GM12875 (cell line): ENCODE measurements around the gene NOPCHAP1.

Experiments
- H3K4me3 ChIP-seq: one replicate; pipeline ENCODE4 v1.5.1; 2011; ENCODE audit warnings: low read depth, low read length, control low read depth
- TF ChIP-seq, protein P1 (sequence below): IDR thresholded peaks from 2 replicates; pipeline ENCODE4 v1.5.1; 2011; ENCODE audit warnings: low read depth, mild to moderate bottlenecking, control low read depth, inconsistent platforms, low read length, moderate library complexity, borderline replicate concordance; ENCODE audit not compliant: insufficient read depth

The NOPCHAP1 gene

DNA sequence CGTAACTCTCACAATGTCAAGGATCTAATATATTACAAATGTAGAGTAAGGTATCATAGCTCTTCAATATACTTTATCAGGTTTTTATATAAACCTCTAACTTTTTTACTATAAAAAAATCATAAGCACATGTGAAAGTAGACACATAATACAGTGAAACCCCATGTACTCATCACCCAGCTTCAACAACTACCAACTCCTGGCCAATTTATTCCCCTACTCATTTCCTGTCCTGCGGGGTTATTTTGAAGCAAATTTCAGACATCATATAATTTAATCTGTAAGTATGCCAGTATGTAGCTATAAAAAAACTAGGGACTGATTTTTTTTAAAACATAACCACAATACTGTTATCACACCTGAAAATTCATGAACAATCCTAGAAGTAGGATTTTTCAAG, 47.7 kb downstream of the NOPCHAP1 start:
- TF ChIP-seq, protein P1, sequence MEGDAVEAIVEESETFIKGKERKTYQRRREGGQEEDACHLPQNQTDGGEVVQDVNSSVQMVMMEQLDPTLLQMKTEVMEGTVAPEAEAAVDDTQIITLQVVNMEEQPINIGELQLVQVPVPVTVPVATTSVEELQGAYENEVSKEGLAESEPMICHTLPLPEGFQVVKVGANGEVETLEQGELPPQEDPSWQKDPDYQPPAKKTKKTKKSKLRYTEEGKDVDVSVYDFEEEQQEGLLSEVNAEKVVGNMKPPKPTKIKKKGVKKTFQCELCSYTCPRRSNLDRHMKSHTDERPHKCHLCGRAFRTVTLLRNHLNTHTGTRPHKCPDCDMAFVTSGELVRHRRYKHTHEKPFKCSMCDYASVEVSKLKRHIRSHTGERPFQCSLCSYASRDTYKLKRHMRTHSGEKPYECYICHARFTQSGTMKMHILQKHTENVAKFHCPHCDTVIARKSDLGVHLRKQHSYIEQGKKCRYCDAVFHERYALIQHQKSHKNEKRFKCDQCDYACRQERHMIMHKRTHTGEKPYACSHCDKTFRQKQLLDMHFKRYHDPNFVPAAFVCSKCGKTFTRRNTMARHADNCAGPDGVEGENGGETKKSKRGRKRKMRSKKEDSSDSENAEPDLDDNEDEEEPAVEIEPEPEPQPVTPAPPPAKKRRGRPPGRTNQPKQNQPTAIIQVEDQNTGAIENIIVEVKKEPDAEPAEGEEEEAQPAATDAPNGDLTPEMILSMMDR: no peak
- no peak overlapping the region for H3K4me3 ChIP-seq
